GM23338 (cell line): ENCODE measurements around the gene OR5J2. TPM values are rescaled to one million over a fixed set of nuclear protein-coding genes. Genes with fewer than 3 reads are reported as not detected.

Experiments used
- ATAC-seq: fragments of 200-7000 bp; cut with Tn5 transposase; 3 replicates; pipeline ENCODE4 v1.9.1; 2020
- DNase-seq: peaks from one replicate; pipeline ENCODE4 v3.0.0-alpha.2; 2015; ENCODE audit warnings: low spot score
- H2AFZ ChIP-seq: fragments of 200-600 bp; sonication (generic); 2 replicates; pipeline ENCODE4 v1.8.0; 2016; ENCODE audit warnings: antibody characterized with exemption, mild to moderate bottlenecking, moderate library complexity
- H3F3A ChIP-seq: fragments of 200-600 bp; sonication (generic); replicated peaks from 2 replicates; pipeline ENCODE4 v1.8.0; 2017; ENCODE audit warnings: antibody characterized with exemption, mixed run types, low read depth
- H3K27ac ChIP-seq: fragments of 200-600 bp; sonication (generic); 2 replicates; pipeline ENCODE4 v1.6.1; 2016; ENCODE audit warnings: low read depth
- H3K27me3 ChIP-seq: fragments of 200-600 bp; sonication (generic); 2 replicates; pipeline ENCODE4 v1.8.0; 2016; ENCODE audit warnings: mild to moderate bottlenecking, mixed run types, moderate library complexity; ENCODE audit not compliant: insufficient read depth
- H3K36me3 ChIP-seq: fragments of 200-600 bp; sonication (generic); 2 replicates; pipeline ENCODE4 v1.8.0; 2016; ENCODE audit warnings: mild to moderate bottlenecking; ENCODE audit not compliant: insufficient read depth
- H3K4me1 ChIP-seq: fragments of 200-600 bp; sonication (generic); 2 replicates; pipeline ENCODE4 v1.8.0; 2016; ENCODE audit warnings: mild to moderate bottlenecking, moderate library complexity; ENCODE audit not compliant: insufficient read depth
- H3K4me2 ChIP-seq: fragments of 200-600 bp; sonication (generic); 2 replicates; pipeline ENCODE4 v1.7.1; 2017; ENCODE audit warnings: mixed run types
- H3K4me3 ChIP-seq: fragments of 200-600 bp; sonication (generic); 2 replicates; pipeline ENCODE4 v1.6.1; 2016; ENCODE audit warnings: mixed run types
- H3K79me2 ChIP-seq: fragments of 200-600 bp; sonication (generic); replicated peaks from 2 replicates; pipeline ENCODE4 v1.8.0; 2017; ENCODE audit warnings: mild to moderate bottlenecking; ENCODE audit not compliant: insufficient read depth
- H3K9me2 ChIP-seq: fragments of 200-600 bp; sonication (generic); 2 replicates; pipeline ENCODE4 v1.8.0; 2017; ENCODE audit not compliant: insufficient read depth
- H4K20me1 ChIP-seq: fragments of 200-600 bp; sonication (generic); replicated peaks from 2 replicates; pipeline ENCODE4 v1.8.0; 2017; ENCODE audit warnings: mild to moderate bottlenecking; ENCODE audit not compliant: insufficient read depth
- H3K27ac Mint-ChIP-seq: 2 replicates; pipeline ENCODE4 v1.8.0; 2020; ENCODE audit warnings: inconsistent platforms, mild to moderate bottlenecking, moderate library complexity, mixed read lengths
- H3K27me3 Mint-ChIP-seq: 3 replicates; pipeline ENCODE4 v1.8.0; 2022; ENCODE audit warnings: low read depth, mild to moderate bottlenecking, moderate library complexity, mixed read lengths, inconsistent platforms; ENCODE audit not compliant: insufficient read depth, poor library complexity
- H3K36me3 Mint-ChIP-seq: 3 replicates; pipeline ENCODE4 v1.8.0; 2021; ENCODE audit warnings: low read depth, mild to moderate bottlenecking, inconsistent platforms, moderate library complexity, mixed read lengths
- H3K4me1 Mint-ChIP-seq: 3 replicates; pipeline ENCODE4 v1.8.0; 2020; ENCODE audit warnings: mild to moderate bottlenecking, inconsistent platforms, mixed read lengths
- H3K4me3 Mint-ChIP-seq: 3 replicates; pipeline ENCODE4 v1.8.0; 2021; ENCODE audit warnings: moderate library complexity, mild to moderate bottlenecking, inconsistent platforms, mixed read lengths
- H3K9me3 Mint-ChIP-seq: 3 replicates; pipeline ENCODE4 v1.8.0; 2020; ENCODE audit warnings: moderate library complexity, mild to moderate bottlenecking, inconsistent platforms, mixed read lengths
- CREB1 ChIP-seq: fragments of 250-450 bp; sonication (Bioruptor Pico); IDR thresholded peaks from 2 replicates; pipeline ENCODE4 v1.5.0; 2020; ENCODE audit warnings: low read depth, mild to moderate bottlenecking, moderate library complexity
- ETS1 ChIP-seq: IDR thresholded peaks from 2 replicates; pipeline ENCODE4 v1.6.1; 2016; ENCODE audit warnings: antibody characterized with exemption
- EZH2 ChIP-seq: fragments of 200-600 bp; sonication (generic); IDR thresholded peaks from one replicate; pipeline ENCODE4 v1.8.0; 2017; ENCODE audit warnings: antibody characterized with exemption, mild to moderate bottlenecking, low read depth; ENCODE audit not compliant: unreplicated experiment
- EZH2phosphoT487 ChIP-seq: fragments of 200-600 bp; sonication (generic); IDR thresholded peaks from one replicate; pipeline ENCODE4 v1.8.1; 2018; ENCODE audit warnings: antibody characterized with exemption; ENCODE audit not compliant: unreplicated experiment
- JUNB ChIP-seq: IDR thresholded peaks from one replicate; pipeline ENCODE4 v1.6.1; 2016; ENCODE audit warnings: antibody characterized with exemption; ENCODE audit not compliant: unreplicated experiment
- NANOG ChIP-seq: IDR thresholded peaks from 2 replicates; pipeline ENCODE4 v1.6.1; 2016; ENCODE audit warnings: antibody characterized with exemption, borderline replicate concordance
- POLR2AphosphoS5 ChIP-seq: IDR thresholded peaks from 2 replicates; pipeline ENCODE4 v1.6.1; 2016; ENCODE audit warnings: antibody characterized with exemption, low read depth
- REST ChIP-seq: IDR thresholded peaks from one replicate; pipeline ENCODE4 v1.6.1; 2018; ENCODE audit warnings: antibody characterized with exemption; ENCODE audit not compliant: unreplicated experiment
- STAT1 ChIP-seq: IDR thresholded peaks from one replicate; pipeline ENCODE4 v1.6.1; 2016; ENCODE audit warnings: antibody characterized with exemption; ENCODE audit not compliant: unreplicated experiment
- ZNF114 ChIP-seq: fragments of 250-450 bp; sonication (Bioruptor Pico); IDR thresholded peaks from 2 replicates; pipeline ENCODE4 v1.5.0; 2020; ENCODE audit warnings: mild to moderate bottlenecking, moderate library complexity
- ZNF331 ChIP-seq: fragments of 250-450 bp; sonication (Bioruptor Pico); IDR thresholded peaks from 2 replicates; pipeline ENCODE4 v1.5.0; 2020; ENCODE audit warnings: low read depth, mild to moderate bottlenecking, moderate library complexity
- ZNF462 ChIP-seq: fragments of 250-450 bp; sonication (Bioruptor Pico); IDR thresholded peaks from 2 replicates; pipeline ENCODE4 v1.5.0; 2020; ENCODE audit warnings: mild to moderate bottlenecking, moderate library complexity
- polyA plus RNA-seq: library from polyadenylated mRNA; unstranded; fragments of >200 nt; fragmentation: Nextera tagmentation; extraction: Ambion mirVana; gene quantifications from 2 replicates; pipeline ENCODE4 v1.2.1, GENCODE V29; 2016
- total RNA-seq: library from RNA; depleted of rRNA; stranded (reverse); fragments of >200 nt; shearing (Covaris generic); gene quantifications from 2 replicates; pipeline ENCODE4 v1.2.3, GENCODE V29; 2014
- TF ChIP-seq, protein P1 (sequence below), 2 experiments: fragments of 200-600 bp in 1 of 2; sonication (generic) in 1 of 2; conservative IDR thresholded peaks; 2 replicates each; pipeline versions ENCODE4 v1.5.1 to v1.6.1; 2016 to 2017; ENCODE audit warnings: antibody characterized with exemption in 2 of 2, low read depth in 2 of 2, mild to moderate bottlenecking in 2 of 2, moderate library complexity in 1 of 2

The OR5J2 gene
- total and polyA plus RNA-seq, 2 experiments from 2014 or later, result not detected

DNA sequence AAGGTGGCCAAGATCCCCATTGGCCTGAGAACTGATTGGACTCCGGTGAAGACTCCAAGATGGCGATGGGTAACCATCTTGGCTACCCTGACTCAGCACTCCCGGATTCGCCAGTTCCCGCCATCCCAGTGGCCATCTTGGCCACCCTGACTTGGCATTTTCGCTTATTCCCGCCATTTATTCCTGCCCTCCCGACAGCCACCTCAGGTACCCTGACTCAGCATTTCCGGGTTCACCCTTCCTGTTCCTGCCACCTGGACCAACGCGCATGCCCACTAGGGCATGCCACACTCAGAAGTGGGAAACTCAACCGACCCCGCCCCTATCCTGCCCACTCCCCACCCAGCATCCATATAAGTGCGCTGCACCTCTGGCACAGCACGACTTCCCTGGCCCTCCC is 24.1 kb upstream of the OR5J2 start:
- Histone ChIP-seq H3K4me2 (no peak overlapping the region), H3K27me3 (no peaks in the 10 kb centered on the region), H3K4me3 (no peak overlapping the region), H3K36me3 (0 out of 2 replicates have a peak, but pooled peaks cover 4% of the 10 kb centered on the region), H3K79me2 (no peaks in the 10 kb centered on the region), H3K27ac (no peak overlapping the region), H2AFZ (no peak overlapping the region), H3K4me1 (no peaks in the 10 kb centered on the region), H3K9me2 (peaks cover 11% of the 10 kb centered on the region; the same call in 1 of the 2 replicates), H3F3A (no peaks in the 10 kb centered on the region), H4K20me1 (no peaks in the 10 kb centered on the region)
- Mint-ChIP-seq H3K36me3 (peaks cover 18% of the 10 kb centered on the region), H3K9me3 (peaks cover 49% of the 10 kb centered on the region), H3K4me3 (no peak overlapping the region), H3K27ac (no peak overlapping the region), H3K27me3 (peaks cover 3% of the 10 kb centered on the region), H3K4me1 (no peaks in the 10 kb centered on the region)
- no peak for TF ChIP-seq EZH2phosphoT487
- TF ChIP-seq ZNF331, result no peak
- no peak for TF ChIP-seq STAT1
- TF ChIP-seq REST, result no peak
- no peak for TF ChIP-seq POLR2AphosphoS5
- no peak for TF ChIP-seq EZH2
- no peak for TF ChIP-seq NANOG
- TF ChIP-seq ETS1, result no peak
- no peak for TF ChIP-seq CREB1 (CRISPR knock-in tag)
- TF ChIP-seq, protein P1, sequence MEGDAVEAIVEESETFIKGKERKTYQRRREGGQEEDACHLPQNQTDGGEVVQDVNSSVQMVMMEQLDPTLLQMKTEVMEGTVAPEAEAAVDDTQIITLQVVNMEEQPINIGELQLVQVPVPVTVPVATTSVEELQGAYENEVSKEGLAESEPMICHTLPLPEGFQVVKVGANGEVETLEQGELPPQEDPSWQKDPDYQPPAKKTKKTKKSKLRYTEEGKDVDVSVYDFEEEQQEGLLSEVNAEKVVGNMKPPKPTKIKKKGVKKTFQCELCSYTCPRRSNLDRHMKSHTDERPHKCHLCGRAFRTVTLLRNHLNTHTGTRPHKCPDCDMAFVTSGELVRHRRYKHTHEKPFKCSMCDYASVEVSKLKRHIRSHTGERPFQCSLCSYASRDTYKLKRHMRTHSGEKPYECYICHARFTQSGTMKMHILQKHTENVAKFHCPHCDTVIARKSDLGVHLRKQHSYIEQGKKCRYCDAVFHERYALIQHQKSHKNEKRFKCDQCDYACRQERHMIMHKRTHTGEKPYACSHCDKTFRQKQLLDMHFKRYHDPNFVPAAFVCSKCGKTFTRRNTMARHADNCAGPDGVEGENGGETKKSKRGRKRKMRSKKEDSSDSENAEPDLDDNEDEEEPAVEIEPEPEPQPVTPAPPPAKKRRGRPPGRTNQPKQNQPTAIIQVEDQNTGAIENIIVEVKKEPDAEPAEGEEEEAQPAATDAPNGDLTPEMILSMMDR (conservative IDR thresholded peaks at IDR 0.05; ENCODE audit: low read depth in 2 of 2), result no peak
- no peak for TF ChIP-seq ZNF114 (CRISPR knock-in tag)
- TF ChIP-seq ZNF462 (CRISPR knock-in tag), result no peak
- TF ChIP-seq JUNB, result no peak
- ATAC-seq, result no peak
- no peak for DNase-seq
